NCI-H748 (cell line): ENCODE results near the gene ENAM.
"Not testable (repeated sequence)": the region's sequence is repeated elsewhere in the genome, so short reads cannot be mapped to it uniquely, and the experiment has no call there.

Experiments used
- DNase-seq: peaks from one replicate; lab custom pipeline; 2025; ENCODE audit not compliant: unreplicated experiment; lab: John Stamatoyannopoulos, UW

The ENAM gene

DNA sequence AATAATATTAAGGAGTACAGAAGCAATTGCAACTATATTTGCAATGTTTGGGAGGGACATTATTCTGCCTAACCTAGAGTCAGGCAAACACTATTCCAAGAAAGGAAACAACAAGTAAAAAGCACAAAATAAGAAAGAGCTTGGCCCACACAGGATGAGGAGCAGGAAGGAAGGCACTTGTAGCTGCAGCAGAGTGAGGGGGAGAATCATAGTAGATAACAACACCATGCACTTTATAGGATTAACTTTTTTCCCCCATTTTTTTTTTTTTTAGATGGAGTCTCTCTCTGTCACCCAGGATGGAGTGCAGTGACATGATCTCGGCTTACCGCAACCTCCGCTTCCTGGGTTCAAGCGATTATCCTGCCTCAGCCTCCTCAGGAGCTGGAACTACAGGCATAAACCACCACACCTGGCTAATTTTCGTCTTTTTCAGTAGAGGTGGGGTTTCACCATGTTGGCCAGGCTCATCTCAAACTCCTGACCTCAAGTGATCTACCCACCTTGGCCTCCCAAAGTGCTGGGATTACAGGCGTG lies 48.1 kb downstream of the ENAM start:
- DNase-seq = no peak

- DNase-seq = no peak
Observed at GRCh38 chr4:70678383-70678999, 49.9 kb downstream of the ENAM start.

DNA sequence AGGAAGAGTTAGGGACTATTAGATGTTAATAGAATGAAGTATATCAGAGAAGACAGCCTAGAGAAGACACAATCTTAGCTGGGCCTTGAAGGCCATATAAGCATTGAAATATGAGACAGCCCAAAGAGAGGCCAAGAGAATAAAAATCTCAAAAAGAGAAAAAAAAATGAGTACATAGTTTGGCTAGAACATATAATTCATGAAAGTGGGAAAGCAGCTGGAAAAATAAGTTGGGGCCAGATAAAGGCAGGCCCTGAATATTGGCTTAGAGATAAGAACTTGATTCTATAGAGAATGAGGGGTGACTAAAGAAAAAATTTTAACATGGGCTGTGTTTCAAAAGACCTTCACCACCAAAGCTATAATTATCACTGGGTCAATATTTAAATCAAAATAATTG lies 52.4 kb downstream of the ENAM start:
- no peak for DNase-seq

DNA sequence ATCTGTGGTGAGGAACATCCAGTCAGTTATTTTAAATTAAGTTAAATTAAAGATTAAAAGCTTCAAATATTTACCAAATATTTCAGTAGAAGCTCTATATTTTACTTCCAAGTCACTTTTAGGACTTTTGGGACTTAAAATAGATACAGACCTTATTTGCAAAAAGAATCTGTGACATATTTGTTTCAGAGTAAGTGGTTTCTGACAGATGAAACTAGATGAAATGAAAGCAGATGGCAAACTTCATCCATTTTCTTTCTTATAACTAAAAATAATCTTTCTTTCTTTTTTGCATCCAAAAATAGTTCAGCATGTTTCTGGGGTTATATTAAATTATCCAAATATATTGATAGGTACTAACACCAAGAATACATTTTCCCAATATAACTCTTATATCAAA lies 53.2 kb downstream of the ENAM start:
- DNase-seq = no peak

GRCh38 chr4:70682142-70682541 lies 53.6 kb downstream of the ENAM start:
- not testable (repeated sequence) for DNase-seq

DNA sequence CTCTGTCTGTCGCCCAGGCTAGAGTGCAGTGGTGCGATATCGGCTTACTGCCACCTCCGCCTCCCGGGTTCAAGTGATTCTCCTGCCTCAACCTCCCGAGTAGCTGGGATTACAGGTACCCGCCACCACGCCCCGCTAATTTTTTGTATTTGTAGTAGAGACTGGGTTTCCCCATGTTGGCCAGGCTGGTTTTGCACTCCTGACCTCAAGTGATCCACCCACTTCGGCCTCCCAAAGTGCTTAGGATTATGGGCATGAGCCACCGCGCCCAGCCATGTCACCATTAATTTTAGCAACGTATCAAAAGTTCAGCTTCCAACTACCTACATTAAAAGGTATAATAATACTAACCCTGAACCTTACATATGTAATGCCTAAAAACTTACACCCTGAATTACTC lies 58.8 kb downstream of the ENAM start:
- DNase-seq = no peak

- peak; percentile 96 for DNase-seq
Observed at GRCh38 chr4:70687821-70688794, 59.6 kb downstream of the ENAM start, which contains the start of gene UTP3. UTP3 (plus strand) TSS chr4:70688532; CDS start chr4:70688678, 146 bp downstream.

DNA sequence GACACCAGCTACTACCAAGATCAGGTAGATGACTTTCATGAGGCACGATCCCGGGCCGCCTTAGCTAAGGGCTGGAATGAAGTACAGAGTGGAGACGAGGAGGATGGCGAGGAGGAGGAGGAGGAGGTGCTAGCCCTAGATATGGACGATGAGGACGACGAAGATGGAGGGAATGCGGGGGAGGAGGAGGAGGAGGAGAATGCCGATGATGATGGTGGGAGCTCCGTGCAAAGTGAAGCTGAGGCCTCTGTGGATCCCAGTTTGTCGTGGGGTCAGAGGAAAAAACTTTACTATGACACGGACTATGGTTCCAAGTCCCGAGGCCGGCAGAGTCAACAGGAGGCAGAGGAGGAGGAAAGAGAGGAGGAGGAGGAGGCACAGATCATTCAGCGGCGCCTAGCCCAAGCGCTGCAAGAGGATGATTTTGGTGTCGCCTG lies 60.3 kb downstream of the ENAM start:
- DNase-seq = peak; percentile 22

- no peak for DNase-seq
Observed at GRCh38 chr4:70691661-70692060, 63.1 kb downstream of the ENAM start.

DNA sequence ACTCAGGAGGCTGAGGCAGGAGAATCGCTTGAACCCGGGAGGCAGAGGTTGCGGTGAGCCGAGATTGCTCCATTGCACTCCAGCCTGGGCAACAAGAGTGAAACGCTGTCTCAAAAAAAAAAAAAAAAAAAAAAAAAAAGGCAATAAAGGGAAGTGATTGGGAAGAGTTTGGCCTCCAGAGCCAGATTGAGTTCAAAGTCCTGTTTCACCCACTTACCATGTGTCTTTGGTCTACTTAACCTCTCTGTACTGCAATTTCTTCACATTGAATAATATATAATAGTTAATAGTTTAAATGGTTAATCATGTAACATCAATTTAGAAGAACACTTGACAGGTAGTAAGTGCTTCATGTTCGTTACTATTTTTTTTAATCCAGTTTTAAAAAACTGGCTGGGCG lies 66.1 kb downstream of the ENAM start:
- not testable (repeated sequence) for DNase-seq
